Measurements from ENCODE around the gene EPHB2. TPM values are rescaled to one million over a fixed set of nuclear protein-coding genes. Genes with fewer than 3 reads are reported as not detected.

EPHB2 gene
- total RNA-seq, 1 donor from 2014 or later: 5.0 TPM

DNA sequence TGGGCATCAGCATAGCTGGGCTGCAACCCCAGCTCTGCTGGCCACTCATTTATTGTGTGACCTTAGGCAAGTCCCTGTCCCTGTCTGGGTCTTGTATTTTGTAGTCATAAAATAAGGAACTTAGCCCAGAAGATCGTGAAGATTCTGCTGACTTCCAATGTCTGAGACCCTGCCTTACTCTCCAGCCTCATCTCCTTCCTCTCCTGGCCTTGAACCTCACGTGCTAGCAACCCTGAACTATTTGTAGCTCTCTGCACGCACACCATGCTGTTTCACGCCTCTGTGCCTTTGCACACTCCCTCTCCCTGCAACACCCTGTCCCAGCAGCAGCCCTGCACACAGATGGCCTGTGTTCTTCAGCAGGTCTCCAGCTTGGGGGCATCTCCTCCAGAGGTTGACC, 140.9 kb downstream of the EPHB2 start:
- Histone ChIP-seq H3K27me3 (ENCODE audit: low read depth) (no peaks in the 10 kb centered on the region), H3K9me3 (no peaks in the 10 kb centered on the region), H3K4me3 (no peak overlapping the region), H3K27ac (no peak overlapping the region), H3K4me1 (peaks cover 6% of the 10 kb centered on the region), H3K36me3 (no peaks in the 10 kb centered on the region)
- TF ChIP-seq, protein P1, sequence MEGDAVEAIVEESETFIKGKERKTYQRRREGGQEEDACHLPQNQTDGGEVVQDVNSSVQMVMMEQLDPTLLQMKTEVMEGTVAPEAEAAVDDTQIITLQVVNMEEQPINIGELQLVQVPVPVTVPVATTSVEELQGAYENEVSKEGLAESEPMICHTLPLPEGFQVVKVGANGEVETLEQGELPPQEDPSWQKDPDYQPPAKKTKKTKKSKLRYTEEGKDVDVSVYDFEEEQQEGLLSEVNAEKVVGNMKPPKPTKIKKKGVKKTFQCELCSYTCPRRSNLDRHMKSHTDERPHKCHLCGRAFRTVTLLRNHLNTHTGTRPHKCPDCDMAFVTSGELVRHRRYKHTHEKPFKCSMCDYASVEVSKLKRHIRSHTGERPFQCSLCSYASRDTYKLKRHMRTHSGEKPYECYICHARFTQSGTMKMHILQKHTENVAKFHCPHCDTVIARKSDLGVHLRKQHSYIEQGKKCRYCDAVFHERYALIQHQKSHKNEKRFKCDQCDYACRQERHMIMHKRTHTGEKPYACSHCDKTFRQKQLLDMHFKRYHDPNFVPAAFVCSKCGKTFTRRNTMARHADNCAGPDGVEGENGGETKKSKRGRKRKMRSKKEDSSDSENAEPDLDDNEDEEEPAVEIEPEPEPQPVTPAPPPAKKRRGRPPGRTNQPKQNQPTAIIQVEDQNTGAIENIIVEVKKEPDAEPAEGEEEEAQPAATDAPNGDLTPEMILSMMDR (IDR thresholded peaks at IDR 0.05): no peak
- intact Hi-C loops (cut with DNase I): no loop called here
- DNase-seq (no peak), ATAC-seq (peak in 1 of 2 donors; percentile 43)

DNA sequence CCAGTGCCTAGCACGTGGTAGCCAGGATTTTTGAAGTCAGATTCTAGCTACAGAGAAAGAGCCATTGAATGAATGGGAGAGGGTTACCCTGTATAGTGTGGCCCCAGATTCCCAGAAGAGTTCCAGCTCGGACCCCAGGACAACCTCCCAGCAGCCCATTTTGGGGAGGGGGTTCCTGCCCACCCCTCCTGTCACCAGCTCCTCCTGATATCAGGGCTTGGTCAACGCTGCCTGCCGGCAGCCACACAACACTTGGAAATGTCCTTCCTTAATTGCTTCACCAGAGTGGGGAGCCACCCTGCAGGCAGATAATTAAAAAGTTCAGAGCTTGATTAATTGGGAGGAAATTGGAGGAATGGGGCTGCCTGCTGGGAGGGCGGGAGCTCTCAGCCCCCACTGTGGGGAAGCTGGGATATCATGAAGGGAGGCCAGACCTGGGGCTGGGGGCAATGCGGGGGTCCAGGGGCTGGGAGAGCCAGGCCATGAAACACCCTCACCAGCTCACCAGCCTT, 141.6 kb downstream of the EPHB2 start:
- H3K4me3 ChIP-seq: no peak overlapping the region
- no peak for DNase-seq
- no peak overlapping the region for H3K27ac ChIP-seq
- no peak for ATAC-seq
- intact Hi-C loops (cut with DNase I): no loop called here
- TF ChIP-seq, protein P1 (IDR thresholded peaks at IDR 0.05): no peak
- peaks cover 6% of the 10 kb centered on the region for H3K4me1 ChIP-seq
- H3K36me3 ChIP-seq: no peaks in the 10 kb centered on the region
- no peaks in the 10 kb centered on the region for H3K9me3 ChIP-seq
- no peaks in the 10 kb centered on the region for H3K27me3 ChIP-seq (ENCODE audit: low read depth)

DNA sequence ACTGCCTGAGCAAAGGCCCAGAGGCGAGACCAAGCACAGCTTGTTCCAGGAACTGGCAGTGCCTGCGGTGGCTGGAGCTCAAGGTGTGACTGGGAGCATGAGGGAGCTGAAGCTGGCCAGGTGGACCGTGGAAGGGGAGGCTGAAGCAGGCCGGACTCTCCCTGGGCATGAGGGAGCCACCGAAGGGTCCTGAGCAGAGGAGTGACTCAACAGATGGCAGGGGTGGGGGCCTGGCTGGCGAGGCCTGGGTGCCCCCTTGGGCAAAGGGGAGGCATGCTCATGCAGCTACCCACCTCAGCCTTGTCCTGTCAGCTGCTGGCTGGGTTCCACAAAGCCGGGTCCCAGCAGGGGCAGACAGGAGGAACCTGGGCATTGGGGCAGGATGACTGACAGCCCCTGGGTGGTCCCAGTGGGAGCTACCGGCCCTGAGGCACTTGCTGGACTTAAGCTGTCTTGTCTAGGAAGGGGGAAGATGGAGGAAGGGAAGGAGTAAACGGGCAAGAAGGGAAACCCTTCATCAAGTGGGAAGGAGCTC, 143.1 kb downstream of the EPHB2 start:
- TF ChIP-seq, protein P1 (IDR thresholded peaks at IDR 0.05): no peak
- no peak overlapping the region for H3K27ac ChIP-seq
- DNase-seq (no peak), ATAC-seq (no peak)
- no peak overlapping the region for H3K4me3 ChIP-seq
- intact Hi-C loops (cut with DNase I): no loop called here
- H3K27me3 ChIP-seq (ENCODE audit: low read depth): no peaks in the 10 kb centered on the region
- H3K4me1 ChIP-seq: peaks cover 6% of the 10 kb centered on the region
- H3K36me3 ChIP-seq: no peaks in the 10 kb centered on the region
- H3K9me3 ChIP-seq: no peaks in the 10 kb centered on the region

DNA sequence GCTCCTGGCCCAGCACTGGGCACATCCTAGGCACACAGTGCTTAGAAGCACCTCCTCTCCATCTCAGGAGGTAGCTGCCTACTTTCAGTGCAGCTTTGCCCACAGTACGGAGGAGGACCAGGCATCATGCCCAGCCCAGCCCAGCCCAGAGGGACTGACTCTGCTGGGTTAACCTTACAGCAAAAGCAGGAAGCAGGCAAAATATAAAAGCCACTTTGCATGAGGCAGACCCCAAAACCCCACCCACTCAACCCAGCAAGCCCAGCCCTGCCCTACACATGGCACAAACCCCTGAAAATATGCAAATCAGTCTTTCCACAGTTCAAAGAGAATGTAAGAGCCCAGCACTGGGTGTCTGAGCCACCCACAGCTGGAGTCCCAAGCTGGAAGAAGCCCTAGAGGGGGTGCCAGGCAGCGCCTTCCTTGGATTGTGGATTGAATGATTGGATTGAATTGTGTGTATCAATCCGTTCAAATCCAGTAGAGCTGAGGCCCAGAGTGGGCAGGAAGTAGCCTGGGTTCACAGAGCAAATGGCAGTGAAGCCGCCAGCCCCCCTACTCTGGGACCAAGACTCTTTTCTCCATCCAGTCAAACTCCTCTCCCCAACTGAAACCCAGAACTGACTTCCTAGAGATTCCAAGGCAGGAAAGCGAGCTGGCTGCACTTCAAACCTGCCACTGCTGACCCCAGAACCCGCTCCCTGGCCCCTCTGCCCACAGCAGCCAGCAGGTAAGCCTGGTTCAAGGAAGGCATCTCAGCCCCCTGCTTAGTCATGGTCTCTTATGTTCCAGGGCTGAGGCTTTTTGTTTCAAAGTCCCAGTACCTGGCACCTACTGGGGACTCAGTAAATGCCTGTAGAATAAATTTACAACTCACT, 144.3 kb downstream of the EPHB2 start:
- no peak for ATAC-seq
- Histone ChIP-seq H3K36me3 (no peaks in the 10 kb centered on the region), H3K4me3 (no peak overlapping the region), H3K9me3 (no peaks in the 10 kb centered on the region), H3K27ac (no peak overlapping the region), H3K27me3 (ENCODE audit: low read depth) (no peaks in the 10 kb centered on the region), H3K4me1 (peaks cover 6% of the 10 kb centered on the region)
- DNase-seq: no peak
- intact Hi-C loops (cut with DNase I): no loop called here
- TF ChIP-seq, protein P1 (IDR thresholded peaks at IDR 0.05): no peak

DNA sequence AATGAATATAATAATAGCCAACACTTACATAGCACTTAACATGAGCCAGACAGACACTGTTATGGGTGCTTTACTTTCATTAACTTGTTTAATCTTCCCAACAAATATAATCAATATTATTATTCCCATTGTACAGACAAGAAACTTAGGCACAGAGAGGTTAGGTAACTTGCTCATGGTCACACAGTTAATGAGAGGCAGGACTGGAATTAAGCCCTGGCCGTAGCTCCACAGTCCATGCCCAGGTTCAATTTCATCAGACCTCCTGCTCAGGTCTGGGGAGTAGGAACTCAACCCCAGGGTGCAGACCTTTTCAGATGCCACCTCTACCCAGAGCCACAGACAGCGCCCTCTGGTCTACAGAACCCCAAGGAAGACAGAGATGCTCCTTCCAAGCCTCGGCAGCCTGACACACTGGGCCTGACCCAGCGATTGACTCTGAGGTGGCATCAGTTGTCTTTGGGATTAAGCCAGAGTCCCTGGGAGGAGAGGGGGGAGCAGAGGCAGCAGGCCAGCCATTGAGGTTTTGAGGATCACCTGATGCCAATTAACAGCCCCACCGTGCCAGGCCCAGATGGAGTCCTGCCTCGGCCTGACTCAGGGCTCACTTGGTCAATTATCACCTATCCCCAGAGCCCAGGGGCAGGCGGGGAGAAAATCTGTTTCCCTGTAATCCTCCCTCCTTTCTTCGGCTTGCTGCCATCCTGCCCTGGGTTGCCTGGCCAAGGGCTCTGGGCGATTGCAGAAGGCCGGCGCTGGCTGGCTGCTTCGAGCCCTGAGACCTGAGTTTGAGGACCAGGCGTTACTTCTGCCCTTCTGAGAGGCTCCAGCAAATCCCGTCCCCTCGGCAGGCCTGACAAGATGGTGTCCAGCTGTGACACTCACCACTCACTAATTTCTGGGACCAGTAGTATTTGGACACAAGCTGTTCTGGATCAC, 145.3 kb downstream of the EPHB2 start:
- DNase-seq: no peak
- intact Hi-C loops (cut with DNase I): no loop called here
- TF ChIP-seq, protein P1 (IDR thresholded peaks at IDR 0.05): no peak

More for the DNA sequence above, 145.3 kb downstream of the EPHB2 start:
- Histone ChIP-seq H3K4me1 (peaks cover 6% of the 10 kb centered on the region), H3K4me3 (no peak overlapping the region), H3K36me3 (no peaks in the 10 kb centered on the region), H3K9me3 (no peaks in the 10 kb centered on the region), H3K27me3 (ENCODE audit: low read depth) (no peaks in the 10 kb centered on the region), H3K27ac (no peak overlapping the region)
- no peak for ATAC-seq
